Measurements from ENCODE around the gene LUZP2.

LUZP2 gene

GRCh38 chr11:24496736-24497725 is at the start of gene LUZP2:
TSS of gene LUZP2 (plus strand) at chr11:24497053.
- DNase-seq: no peak

GRCh38 chr11:24453129-24453718 is 43.6 kb upstream of the LUZP2 start:
- DNase-seq: no peak

- DNase-seq: no peak
Measured at GRCh38 chr11:24457985-24458384, 38.9 kb upstream of the LUZP2 start.

DNA sequence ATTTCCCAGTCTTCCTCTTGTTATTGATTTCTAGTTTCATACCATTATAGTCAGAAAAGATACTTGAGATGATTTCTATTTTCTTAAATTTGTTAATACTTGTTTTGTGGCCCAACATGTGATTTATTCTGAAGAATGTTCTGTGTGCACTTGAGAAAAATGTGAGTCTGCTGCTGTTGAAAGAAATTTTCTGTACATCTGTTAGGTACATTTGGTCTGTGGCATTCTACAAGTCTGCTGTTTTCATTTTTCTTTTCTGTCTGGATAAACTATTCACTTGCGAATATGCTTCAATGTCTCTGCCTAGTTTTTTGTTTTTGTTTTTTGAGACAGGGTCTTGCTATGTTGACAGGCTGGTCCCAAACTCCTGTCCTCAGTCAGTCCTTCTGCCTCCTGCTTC is 26.4 kb upstream of the LUZP2 start:
- DNase-seq: no peak

- no peak for DNase-seq
Measured at GRCh38 chr11:24471084-24471483, 25.8 kb upstream of the LUZP2 start.

GRCh38 chr11:24478718-24479117 is 18.1 kb upstream of the LUZP2 start:
- no peak for DNase-seq

GRCh38 chr11:24489477-24489876 is 7.4 kb upstream of the LUZP2 start:
- no peak for DNase-seq

DNA sequence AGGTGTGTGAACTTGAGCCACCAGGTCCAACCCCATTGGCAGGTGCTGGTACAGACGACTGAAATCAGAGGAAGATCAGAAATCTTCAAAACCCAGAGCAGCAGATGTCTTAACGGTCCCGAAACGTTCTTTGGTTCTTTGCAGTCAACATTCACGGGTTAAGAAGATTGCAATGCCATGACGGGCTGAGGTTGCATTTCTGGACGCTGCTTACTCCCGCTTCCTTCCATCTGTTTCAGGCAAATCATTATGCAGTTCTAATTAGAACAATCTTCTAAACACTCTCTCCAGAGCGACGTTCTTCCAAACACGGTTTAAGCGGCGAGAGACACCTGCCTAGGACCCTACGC is 492 bp upstream of the LUZP2 start:
- no peak for DNase-seq

GRCh38 chr11:24497831-24498230 is 978 bp downstream of the LUZP2 start:
- no peak for DNase-seq

GRCh38 chr11:24502425-24502824 is 5.6 kb downstream of the LUZP2 start:
- no peak for DNase-seq

GRCh38 chr11:24509114-24509513 is 12.3 kb downstream of the LUZP2 start:
- no peak for DNase-seq

DNA sequence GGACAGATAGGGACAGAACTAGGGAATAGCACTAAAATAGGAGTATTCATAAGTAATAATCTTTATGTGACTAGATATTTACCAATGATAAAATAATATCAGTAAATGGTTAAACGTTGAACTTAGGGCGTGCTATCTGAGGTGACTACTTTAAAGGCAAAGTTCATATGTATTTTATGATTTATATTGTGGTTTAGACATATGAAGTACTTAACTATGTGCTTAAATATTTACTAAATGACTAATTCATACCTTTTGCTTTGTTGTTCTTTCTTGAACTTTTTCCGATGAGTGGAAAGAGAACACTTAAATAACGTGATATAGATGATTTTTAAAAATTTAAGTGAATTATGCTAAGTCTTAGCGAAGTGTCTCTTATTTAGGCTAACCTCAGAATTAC is 14.7 kb downstream of the LUZP2 start:
- no peak for DNase-seq

DNA sequence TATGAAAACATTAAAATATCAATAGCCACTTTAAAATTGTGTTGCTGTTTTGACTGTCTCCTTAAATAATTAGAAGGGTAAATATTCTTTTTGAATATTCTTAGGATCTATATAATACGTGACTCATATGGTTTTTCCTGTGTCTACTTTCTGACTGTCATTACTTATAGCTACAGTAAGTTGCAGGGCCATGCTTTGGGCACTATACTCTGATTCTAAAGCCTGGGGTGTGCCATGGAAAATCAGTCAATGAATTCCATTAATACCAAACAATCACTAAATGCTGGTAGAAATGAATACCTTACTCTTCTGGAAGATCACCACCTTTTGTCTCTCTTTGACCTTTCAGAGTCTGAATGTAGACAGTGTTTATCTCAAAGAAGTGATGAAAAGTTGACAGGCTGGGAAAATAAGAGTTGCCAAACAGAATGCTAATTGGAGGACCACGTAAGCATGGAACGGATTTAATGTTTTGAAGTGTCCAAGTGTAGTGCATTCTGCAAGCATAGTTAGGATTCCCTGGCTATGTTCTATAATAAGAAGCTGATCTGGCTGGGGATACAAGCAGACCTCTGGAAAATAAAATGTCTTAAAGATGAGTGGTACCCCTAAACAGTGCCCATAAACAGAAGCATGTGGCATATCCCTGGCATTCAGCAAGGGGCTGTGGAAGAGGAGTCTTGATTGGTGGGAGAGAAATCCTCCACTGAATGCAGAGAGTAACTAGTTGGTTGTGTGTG is 16.8 kb downstream of the LUZP2 start:
- DNase-seq: no peak

- DNase-seq: no peak
Measured at GRCh38 chr11:24514219-24514594, 17.4 kb downstream of the LUZP2 start.

DNA sequence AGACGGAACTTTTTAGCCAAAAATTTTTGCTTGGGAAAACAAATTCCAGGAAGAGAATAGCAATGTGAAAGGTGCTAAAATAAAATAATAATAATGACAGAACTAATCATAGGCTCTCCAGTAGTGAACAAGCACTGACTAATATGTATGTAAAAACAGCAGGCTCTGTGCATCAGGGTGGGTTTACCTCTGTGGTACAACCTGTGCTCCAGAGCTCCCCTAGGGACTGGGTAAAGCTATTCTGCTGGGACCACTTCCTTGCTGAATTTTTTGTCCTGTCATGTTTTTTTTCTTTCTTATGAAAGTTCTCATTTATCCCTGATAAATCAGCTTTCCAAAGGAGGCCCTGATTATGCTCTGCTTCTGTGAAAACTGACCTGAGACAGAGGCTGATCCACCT is 18.8 kb downstream of the LUZP2 start:
- no peak for DNase-seq

GRCh38 chr11:24516638-24517037 is 19.8 kb downstream of the LUZP2 start:
- DNase-seq: no peak

DNA sequence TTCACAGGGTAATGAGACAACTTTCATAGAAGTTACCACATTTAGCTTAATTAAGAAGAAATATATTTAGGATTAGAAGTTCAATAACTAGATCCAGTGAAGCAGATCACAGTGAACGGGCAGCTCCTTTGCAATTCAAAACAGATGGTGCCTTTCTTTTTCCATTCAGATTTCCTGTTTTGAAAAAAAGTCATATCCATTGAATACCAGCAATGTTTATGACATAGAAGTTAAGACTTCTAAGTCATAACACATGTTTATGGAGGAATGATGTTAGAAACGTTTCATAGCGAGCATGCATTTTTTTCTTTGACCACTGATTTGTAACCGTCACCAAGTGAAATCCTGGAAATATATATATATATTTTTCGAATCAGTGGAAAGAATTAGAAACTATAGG is 24.7 kb downstream of the LUZP2 start:
- no peak for DNase-seq

- DNase-seq: no peak
Measured at GRCh38 chr11:24524156-24524555, 27.3 kb downstream of the LUZP2 start.

- DNase-seq: no peak
Measured at GRCh38 chr11:24531528-24531927, 34.7 kb downstream of the LUZP2 start.

- DNase-seq: no peak
Measured at GRCh38 chr11:24543771-24544170, 46.9 kb downstream of the LUZP2 start.

GRCh38 chr11:24556693-24557092 is 59.8 kb downstream of the LUZP2 start:
- DNase-seq: no peak

DNA sequence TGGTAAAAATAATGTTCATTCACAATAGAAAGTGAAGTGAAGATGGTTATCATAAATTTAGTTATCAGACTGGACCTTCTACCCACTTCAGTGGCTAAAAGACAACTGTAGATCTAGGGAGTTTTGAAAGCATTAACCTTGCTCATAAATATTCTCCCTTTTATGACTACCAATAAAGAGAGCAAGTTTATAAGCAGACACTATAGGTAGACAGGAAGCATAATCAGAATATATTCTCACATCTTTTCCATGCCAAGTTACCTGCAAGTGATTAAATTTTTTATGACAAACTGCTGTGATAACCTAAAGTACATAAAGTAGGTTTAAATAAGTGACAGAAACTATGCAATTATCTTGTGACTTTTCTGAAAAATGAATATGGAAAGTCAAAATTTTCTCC is 62.5 kb downstream of the LUZP2 start:
- DNase-seq: no peak

GRCh38 chr11:24560324-24560723 is 63.5 kb downstream of the LUZP2 start:
- DNase-seq: no peak

DNA sequence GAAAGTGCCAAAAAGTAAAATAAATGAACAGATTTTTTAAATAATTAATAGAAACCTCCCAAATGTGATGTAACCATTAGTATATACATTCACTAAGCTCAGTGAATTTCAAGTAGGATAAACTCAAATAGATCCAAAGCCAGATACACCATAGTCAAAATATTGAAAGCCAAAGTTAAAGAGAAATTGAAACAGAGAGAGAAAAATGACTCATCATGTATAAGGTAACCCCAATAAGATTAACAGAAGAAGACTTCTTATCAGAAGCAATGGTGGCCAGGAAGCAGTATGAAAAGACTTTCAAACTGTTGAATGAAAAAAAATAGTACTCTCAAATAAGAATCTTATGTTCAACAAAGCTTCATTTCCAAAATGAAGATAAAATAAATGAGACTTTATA is 70.5 kb downstream of the LUZP2 start:
- DNase-seq: no peak

Measured in activated CD8-positive, alpha-beta memory T cell treated with anti-CD3 and anti-CD28 coated beads for 24 hours (primary cell).